GM19023 (cell line): ENCODE results near the gene CCDC51.

Experiments
- ATAC-seq: cut with Tn5 transposase; IDR thresholded peaks from one replicate; pipeline ENCODE4 v1.9.1; 2021; ENCODE audit warnings: mild to moderate bottlenecking, moderate library complexity; ENCODE audit not compliant: unreplicated experiment

Gene CCDC51

GRCh38 chr3:48435223-48435595 lies 4.7 kb downstream of the CCDC51 start:
- no peak for ATAC-seq

- no peak for ATAC-seq
Measured at GRCh38 chr3:48434591-48435222, 5.2 kb downstream of the CCDC51 start.

- no peak for ATAC-seq
Measured at GRCh38 chr3:48433472-48434118, 6.3 kb downstream of the CCDC51 start.

- ATAC-seq = no peak
Measured at GRCh38 chr3:48432411-48433371, 7.2 kb downstream of the CCDC51 start.

- no peak for ATAC-seq
Measured at GRCh38 chr3:48431224-48432029, 8.5 kb downstream of the CCDC51 start.

- ATAC-seq = no peak
Measured at GRCh38 chr3:48430708-48431101, 9.2 kb downstream of the CCDC51 start.

GRCh38 chr3:48429960-48430707 lies 9.8 kb downstream of the CCDC51 start, which contains the start of gene PLXNB1:
TSS of gene PLXNB1 (minus strand) at chr3:48430086. CDS start at chr3:48424611, 5,475 bp downstream.
- peak; percentile 8 for ATAC-seq

- peak; percentile 46 for ATAC-seq
Measured at GRCh38 chr3:48429317-48429959, 10.5 kb downstream of the CCDC51 start.

GRCh38 chr3:48428572-48429316 lies 11.2 kb downstream of the CCDC51 start:
- ATAC-seq = peak; percentile 35

- no peak for ATAC-seq
Measured at GRCh38 chr3:48428088-48428571, 11.8 kb downstream of the CCDC51 start.

GRCh38 chr3:48427630-48427962 lies 12.3 kb downstream of the CCDC51 start:
- ATAC-seq = no peak

GRCh38 chr3:48426944-48427629 lies 12.8 kb downstream of the CCDC51 start:
- no peak for ATAC-seq

GRCh38 chr3:48426401-48426909 lies 13.5 kb downstream of the CCDC51 start:
- ATAC-seq = no peak

- ATAC-seq = no peak
Measured at GRCh38 chr3:48425281-48425812, 14.6 kb downstream of the CCDC51 start.

- no peak for ATAC-seq
Measured at GRCh38 chr3:48423883-48424695, 15.8 kb downstream of the CCDC51 start.

- no peak for ATAC-seq
Measured at GRCh38 chr3:48423241-48423882, 16.6 kb downstream of the CCDC51 start.
